Heart left ventricle (tissue), 13 donors: ENCODE data around the gene RCBTB1.

Experiments
- POLR2A ChIP-seq, 2 donors: fragments of 450-650 bp; IDR thresholded peaks; one replicate each; pipeline ENCODE4 v1.6.1; 2017; ENCODE audit warnings: antibody characterized with exemption in 2 of 2, mild to moderate bottlenecking in 2 of 2, moderate library complexity in 2 of 2
- TF ChIP-seq, protein P1 (sequence below), 12 donors: fragments of 200-600 bp; sonication (generic) in 4 of 12; IDR thresholded peaks; one replicate each; pipeline versions ENCODE4 v1.5.0 to v1.8.0; 2018 to 2022; ENCODE audit warnings: antibody characterized with exemption in 12 of 12, mild to moderate bottlenecking in 5 of 12
- donor health status: ischemic (EF 13 %, LVEDD 7.1; RV severe dilation, severe dysfunction).
- donor health status: DM: no; HTN: yes; CAD: no.
- donor health status: DM: no; HTN: no; CAD: no.
- donor health status: ischemic (EF 25% LVEDD 6.9; RV normal size, moderate dysfunction).
- donor health status: ischemic (EF 25% LVEDD 5.7; RV mildly dilated, moderate dysfunction).
- donor health status: ischemic (EF 35%, LVEDD 5.7; RV mildly dilated, moderate dysfunction).
- donor health status: nonischemic (EF 11% LVEDD 7.7; RV severe dilation, severe dysfunction).
- donor health status: DM: yes; HTN: yes; CAD: no.
- donor health status: PGD.
- donor health status: ischemic (EF 29% LVEDD 5.4; RV normal size, mild dysfunction).
- donor health status: nonischemic (EF 23%, LVEDD 6.1; RV moderate dilation, normal function).

- TF ChIP-seq, protein P1, sequence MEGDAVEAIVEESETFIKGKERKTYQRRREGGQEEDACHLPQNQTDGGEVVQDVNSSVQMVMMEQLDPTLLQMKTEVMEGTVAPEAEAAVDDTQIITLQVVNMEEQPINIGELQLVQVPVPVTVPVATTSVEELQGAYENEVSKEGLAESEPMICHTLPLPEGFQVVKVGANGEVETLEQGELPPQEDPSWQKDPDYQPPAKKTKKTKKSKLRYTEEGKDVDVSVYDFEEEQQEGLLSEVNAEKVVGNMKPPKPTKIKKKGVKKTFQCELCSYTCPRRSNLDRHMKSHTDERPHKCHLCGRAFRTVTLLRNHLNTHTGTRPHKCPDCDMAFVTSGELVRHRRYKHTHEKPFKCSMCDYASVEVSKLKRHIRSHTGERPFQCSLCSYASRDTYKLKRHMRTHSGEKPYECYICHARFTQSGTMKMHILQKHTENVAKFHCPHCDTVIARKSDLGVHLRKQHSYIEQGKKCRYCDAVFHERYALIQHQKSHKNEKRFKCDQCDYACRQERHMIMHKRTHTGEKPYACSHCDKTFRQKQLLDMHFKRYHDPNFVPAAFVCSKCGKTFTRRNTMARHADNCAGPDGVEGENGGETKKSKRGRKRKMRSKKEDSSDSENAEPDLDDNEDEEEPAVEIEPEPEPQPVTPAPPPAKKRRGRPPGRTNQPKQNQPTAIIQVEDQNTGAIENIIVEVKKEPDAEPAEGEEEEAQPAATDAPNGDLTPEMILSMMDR (IDR thresholded peaks at IDR 0.05), result no peak
- no peak for TF ChIP-seq POLR2A (IDR thresholded peaks at IDR 0.05)
Measured at GRCh38 chr13:49538404-49538803, 47.0 kb downstream of the RCBTB1 start.
